ENCODE measurements around the gene UBASH3B.
"Not testable (repeated sequence)": the region's sequence is repeated elsewhere in the genome, so short reads cannot be mapped to it uniquely, and the experiment has no call there.

Gene UBASH3B

DNA sequence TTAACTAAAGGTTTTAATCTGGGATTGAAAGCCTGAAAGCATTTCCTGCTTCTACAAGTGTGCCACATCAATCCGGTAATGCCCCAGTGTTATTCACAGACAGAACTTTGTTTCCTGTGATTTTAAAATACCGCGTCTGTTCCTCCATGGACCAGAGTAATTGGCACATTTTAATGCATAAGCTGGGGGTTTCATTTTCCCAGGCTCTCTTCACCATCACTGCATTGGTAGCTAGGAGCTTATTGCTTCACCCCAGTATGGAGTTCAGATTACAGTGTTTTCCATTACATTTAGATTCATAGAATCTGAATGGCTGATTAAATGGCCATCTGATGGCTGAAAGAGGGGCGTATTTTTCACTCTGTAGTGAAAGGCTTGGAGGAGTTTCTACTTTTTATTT, 157.1 kb downstream of the UBASH3B start:
- DNase-seq (ENCODE audit: low spot score): no peak

DNA sequence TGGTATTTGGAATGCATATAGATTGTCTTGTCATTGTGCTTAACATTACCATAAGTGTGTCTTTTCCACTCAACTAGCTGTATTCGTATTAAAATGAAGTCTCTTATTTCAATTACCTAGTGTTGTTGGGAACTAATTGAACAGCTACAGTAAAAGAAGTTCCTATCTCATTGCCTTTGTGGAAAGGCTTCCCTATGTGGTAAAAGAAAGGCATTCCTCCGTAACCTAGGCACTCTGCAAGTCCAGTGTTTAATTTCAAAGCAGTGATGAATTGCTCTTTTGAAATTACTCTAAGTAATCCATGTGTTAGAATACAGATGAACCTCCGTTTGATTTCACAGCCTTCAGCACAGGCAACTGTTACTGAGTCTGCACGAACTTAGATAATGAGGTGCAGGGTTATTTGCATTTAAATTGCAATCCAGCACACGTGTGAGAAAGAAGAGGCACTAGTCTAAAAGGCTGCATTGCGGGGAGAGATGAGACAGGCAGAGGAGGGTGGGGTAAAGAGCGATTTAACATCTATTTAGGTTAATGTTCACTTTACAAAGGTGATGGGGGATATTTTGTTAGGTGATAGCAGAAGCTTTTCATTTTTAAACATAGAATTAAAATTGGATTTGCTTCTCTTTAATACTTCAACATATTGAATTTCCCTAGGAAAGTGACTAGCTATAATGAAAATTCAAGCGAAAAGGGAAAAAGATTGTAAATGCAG, 157.8 kb downstream of the UBASH3B start:
- no peak for DNase-seq (ENCODE audit: low spot score)

- no peak for DNase-seq (ENCODE audit: low spot score)
These were observed 158.4 kb downstream of the UBASH3B start for GRCh38 chr11:122813894-122814270.

DNA sequence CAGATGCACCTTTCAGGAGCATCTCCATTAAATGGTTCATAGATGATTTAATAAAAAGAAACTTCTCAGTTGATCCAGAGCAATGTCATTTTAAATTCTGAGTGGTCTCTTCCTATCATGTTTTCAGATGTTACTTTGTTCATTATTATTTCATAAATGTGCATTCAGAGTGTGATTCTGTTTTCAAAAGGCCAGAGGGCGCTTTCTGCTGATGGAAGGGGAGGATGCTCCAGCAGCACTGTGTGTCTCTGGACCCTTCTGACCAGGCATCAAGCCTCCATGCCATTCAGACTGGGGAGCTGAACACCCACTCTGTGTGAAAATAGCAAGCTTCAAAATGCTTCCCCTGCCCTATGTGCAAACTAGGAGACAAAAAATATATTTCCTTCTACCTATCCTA, 158.9 kb downstream of the UBASH3B start:
- no peak for DNase-seq (ENCODE audit: low spot score)

DNA sequence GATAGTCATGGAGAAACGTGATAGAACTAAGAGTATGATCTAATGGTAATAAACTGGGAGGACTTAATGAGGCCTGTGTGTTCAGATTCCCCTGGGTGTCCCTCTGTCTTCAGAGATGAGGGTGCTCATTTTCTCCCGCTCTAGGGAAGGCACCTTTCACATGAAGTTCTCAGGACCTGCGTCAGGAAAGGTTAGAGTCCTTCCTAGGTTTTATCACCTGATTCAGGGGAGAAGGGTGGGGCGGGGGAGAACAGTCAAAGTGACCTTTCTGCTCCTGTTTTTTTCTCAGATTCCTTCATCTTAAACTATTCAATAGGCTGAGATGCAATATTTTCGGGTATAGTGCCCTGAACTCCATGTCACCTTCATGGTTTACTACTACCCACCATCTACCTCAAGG, 160.4 kb downstream of the UBASH3B start:
- DNase-seq (ENCODE audit: low spot score): no peak

DNA sequence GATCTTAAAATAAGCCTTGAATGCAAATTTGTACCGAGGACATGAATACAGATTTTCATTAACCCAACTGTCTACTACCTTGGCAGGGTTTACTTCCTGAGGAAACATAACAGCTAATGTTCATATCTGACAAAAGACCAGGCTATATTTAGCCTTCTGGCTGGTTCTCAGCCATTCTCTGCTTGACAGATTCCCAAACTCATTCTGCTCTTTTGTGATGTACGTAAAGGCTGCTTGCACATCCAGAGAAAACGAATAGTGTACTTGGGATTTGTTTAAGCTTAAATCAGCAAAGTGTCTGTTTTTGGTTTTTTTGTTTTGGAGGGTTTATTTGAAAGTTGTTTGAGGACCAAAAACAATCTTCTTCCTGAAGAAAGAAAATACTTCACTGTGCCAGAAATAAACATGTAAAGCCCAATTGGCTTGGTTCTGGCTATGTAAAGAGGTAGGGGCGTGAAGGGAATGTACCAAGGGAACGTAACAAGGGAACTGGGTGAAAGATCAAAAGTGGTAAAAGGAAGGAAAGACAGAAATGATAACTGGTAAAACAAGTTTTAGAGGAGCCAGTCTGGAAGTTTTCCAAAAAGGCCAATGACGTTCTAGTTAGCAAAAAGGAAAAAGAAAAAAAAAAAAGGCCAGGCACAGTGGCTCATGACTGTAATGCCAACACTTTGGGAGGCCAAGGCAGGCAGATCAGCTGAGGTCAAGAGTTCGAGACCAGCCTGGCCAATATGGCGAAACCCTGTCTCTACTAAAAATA, 161.4 kb downstream of the UBASH3B start:
- DNase-seq (ENCODE audit: low spot score): no peak

DNA sequence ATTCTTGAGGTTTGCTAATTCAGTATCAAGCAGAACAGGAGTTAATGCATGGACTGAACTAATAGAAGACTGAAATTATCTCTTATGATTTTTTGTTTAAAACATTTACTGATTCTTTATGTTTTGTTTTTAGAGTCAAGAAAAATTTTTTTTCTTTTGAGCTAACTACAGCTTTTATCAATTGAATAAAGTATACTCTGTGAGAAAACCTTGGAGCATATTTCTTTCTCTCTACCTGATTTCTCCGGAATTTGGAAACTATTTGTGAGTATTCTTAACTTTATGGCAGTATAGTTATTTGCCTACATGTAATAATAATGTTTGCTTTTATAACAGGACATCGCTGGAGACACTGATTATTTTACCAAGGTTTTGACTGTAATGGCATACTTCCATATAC, 164.6 kb downstream of the UBASH3B start:
- DNase-seq (ENCODE audit: low spot score): no peak

- no peak for DNase-seq (ENCODE audit: low spot score)
These were observed 165.6 kb downstream of the UBASH3B start for GRCh38 chr11:122821169-122821568.

GRCh38 chr11:122822241-122822640, 166.7 kb downstream of the UBASH3B start:
- DNase-seq (ENCODE audit: low spot score): no peak

- no peak for DNase-seq (ENCODE audit: low spot score)
These were observed 168.0 kb downstream of the UBASH3B start for GRCh38 chr11:122823564-122823963.

DNA sequence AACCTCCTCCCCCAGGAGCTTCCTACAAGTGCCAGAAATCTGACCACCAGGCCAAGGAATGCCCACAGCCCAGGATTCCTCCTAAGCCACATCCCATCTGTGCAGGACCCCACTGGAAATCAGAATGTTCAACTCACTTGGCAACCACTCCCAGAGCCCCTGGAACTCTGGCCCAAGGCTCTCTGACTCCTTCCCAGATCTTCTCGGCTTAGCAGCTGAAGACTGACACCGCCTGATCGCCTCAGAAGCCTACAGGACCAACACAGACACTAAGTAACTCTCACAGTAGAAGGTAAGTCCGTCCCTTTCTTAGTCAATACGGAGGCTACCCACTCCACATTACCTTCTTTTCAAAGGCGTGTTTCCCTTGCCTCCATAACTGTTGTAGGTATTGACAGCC, 173.8 kb downstream of the UBASH3B start:
- DNase-seq (ENCODE audit: low spot score): not testable (repeated sequence)

DNA sequence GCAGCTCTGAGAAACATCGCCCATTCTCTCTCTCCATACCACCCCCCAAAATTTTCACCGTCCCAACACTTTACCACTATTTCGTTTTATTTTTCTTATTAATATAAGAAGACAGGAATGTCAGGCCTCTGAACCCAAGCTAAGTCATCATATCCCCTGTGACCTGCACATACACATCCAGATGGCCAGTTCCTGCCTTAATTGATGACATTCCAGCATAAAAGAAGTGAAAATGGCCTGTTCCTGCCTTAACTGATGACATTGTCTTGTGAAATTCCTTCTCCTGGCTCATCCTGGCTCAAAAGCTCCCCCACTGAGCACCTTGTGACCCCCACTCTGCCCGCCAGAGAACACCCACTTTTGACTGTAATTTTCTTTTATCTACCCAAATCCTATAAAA, 176.8 kb downstream of the UBASH3B start:
- not testable (repeated sequence) for DNase-seq (ENCODE audit: low spot score)

- no peak for DNase-seq (ENCODE audit: low spot score)
These were observed 177.4 kb downstream of the UBASH3B start for GRCh38 chr11:122832721-122833470.

DNA sequence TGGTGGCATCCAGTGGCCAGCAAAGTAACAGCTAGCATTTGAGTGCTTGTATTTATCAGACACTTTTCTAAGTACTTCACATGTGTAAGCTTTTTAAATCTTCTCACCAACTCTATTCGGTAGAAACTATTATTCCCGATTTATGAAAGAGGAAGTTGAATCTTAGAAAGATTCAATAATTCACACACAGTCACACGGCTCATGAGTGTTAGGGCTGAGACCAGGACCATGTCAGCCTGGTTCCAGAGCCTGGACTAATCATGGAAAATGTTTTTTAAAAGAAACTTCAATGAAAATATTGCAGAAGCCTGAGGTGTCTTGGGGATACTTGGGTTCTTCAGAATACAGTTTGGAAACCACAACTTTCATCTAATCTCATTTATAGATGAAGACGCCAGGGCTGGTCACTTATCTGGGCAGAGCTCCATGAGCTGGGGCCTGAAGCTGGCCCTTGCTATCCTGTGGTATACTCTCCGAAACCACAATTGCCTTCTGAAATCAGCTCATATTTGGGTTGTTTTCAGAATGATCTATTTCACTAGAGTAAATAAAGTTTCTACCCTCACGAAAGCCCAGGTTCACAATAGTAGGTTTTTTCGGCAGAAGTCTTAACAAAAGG, 178.4 kb downstream of the UBASH3B start:
- no peak for DNase-seq (ENCODE audit: low spot score)

GRCh38 chr11:122836916-122837315, 181.4 kb downstream of the UBASH3B start:
- no peak for DNase-seq (ENCODE audit: low spot score)

- DNase-seq (ENCODE audit: low spot score): no peak
These were observed 182.2 kb downstream of the UBASH3B start for GRCh38 chr11:122837528-122838346.

GRCh38 chr11:122843281-122844141, 188.0 kb downstream of the UBASH3B start:
- no peak for DNase-seq (ENCODE audit: low spot score)

DNA sequence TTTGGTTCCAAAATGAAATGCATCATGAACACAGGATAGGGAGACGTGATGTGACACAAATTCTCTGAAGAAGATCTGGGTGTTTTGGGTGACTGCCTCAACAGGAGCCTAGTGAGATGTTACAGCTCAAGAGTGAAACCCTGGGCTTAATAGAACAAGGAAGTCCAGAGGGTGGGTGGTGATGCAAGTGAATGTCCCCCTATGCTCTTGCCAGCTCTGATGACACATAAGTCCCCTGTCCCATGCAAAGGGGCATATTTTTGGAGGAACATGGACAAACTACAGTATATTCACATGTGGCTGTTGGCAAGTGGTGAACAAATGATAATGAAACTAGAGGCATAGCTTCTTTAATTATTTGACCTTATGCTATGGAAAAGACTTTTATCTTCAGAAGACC, 191.9 kb downstream of the UBASH3B start:
- no peak for DNase-seq (ENCODE audit: low spot score)

DNA sequence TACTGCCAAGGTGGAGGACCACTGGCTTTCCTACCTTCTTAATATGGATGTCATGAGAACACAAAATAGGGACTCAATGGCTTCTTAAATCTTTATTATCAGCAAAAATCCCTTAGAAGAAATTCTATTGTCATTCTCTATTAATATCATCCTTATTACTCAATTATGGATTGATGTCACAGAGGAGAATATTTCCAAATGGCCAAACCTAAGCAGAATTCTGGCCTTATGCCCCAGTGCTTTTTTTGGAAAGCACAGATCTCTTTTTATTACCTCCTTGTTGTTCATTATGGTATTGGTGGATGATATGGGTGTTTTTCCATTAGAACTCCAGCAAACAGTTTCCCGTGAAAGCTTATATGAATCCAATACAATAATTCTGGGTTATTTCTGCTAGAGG, 192.7 kb downstream of the UBASH3B start:
- no peak for DNase-seq (ENCODE audit: low spot score)

GRCh38 chr11:122850076-122850631, 194.6 kb downstream of the UBASH3B start:
- no peak for DNase-seq (ENCODE audit: low spot score)

Measured in SK-N-DZ (cell line).